ENCODE measurements around the gene KCNF1. TPM values are rescaled to one million over a fixed set of nuclear protein-coding genes. Genes with fewer than 3 reads are reported as not detected.

Gene KCNF1
- total RNA-seq, 4 donors from 2014 or later, result not detected

GRCh38 chr2:10932345-10933151, 20.8 kb downstream of the KCNF1 start:
- no peak for DNase-seq (ENCODE audit: low spot score in 2 of 2)

GRCh38 chr2:10933700-10934225, 22.0 kb downstream of the KCNF1 start:
- DNase-seq (ENCODE audit: low spot score in 2 of 2), result no peak
- H3K27me3 ChIP-seq, result peaks cover 33% of the 10 kb centered on the region
- no peak overlapping the region for H3K27ac ChIP-seq
- no peaks in the 10 kb centered on the region for H3K4me1 ChIP-seq
- no peaks in the 10 kb centered on the region for H3K9me3 ChIP-seq
- TF ChIP-seq POLR2A (IDR thresholded peaks at IDR 0.05) (no peak), POLR2AphosphoS5 (IDR thresholded peaks at IDR 0.05) (no peak), CTCF (IDR thresholded peaks at IDR 0.05) (no peak), EP300 (IDR thresholded peaks at IDR 0.05) (no peak)
- no peak overlapping the region for H3K4me3 ChIP-seq
- WGBS, result 85% methylated on average over 11 of the region's 11 CpGs
- H3K36me3 ChIP-seq, result no peaks in the 10 kb centered on the region

More at GRCh38 chr2:10932345-10933151, 20.8 kb downstream of the KCNF1 start:
- Histone ChIP-seq H3K4me3 (no peak overlapping the region), H3K36me3 (no peaks in the 10 kb centered on the region), H3K9me3 (no peaks in the 10 kb centered on the region), H3K27me3 (peaks cover 33% of the 10 kb centered on the region), H3K4me1 (no peaks in the 10 kb centered on the region), H3K27ac (no peak overlapping the region)
- TF ChIP-seq EP300 (IDR thresholded peaks at IDR 0.05) (no peak), POLR2AphosphoS5 (IDR thresholded peaks at IDR 0.05) (no peak), CTCF (IDR thresholded peaks at IDR 0.05) (no peak), POLR2A (IDR thresholded peaks at IDR 0.05) (no peak)
- WGBS, result 82% methylated on average over 11 of the region's 17 CpGs

GRCh38 chr2:10934308-10934978, 22.7 kb downstream of the KCNF1 start:
- no peaks in the 10 kb centered on the region for H3K4me1 ChIP-seq
- H3K9me3 ChIP-seq, result peaks cover 4% of the 10 kb centered on the region
- TF ChIP-seq POLR2A (IDR thresholded peaks at IDR 0.05), result no peak
- TF ChIP-seq EP300 (IDR thresholded peaks at IDR 0.05), result no peak
- TF ChIP-seq POLR2AphosphoS5 (IDR thresholded peaks at IDR 0.05), result no peak
- no peak for TF ChIP-seq CTCF (IDR thresholded peaks at IDR 0.05)
- H3K36me3 ChIP-seq, result no peaks in the 10 kb centered on the region
- no peak for DNase-seq (ENCODE audit: low spot score in 2 of 2)
- H3K27me3 ChIP-seq, result peaks cover 33% of the 10 kb centered on the region
- WGBS, result 77% methylated on average over 7 of the region's 7 CpGs
- H3K4me3 ChIP-seq, result no peak overlapping the region
- H3K27ac ChIP-seq, result no peak overlapping the region

GRCh38 chr2:10934979-10935350, 23.2 kb downstream of the KCNF1 start:
- Histone ChIP-seq H3K27me3 (peaks cover 33% of the 10 kb centered on the region), H3K27ac (no peak overlapping the region), H3K9me3 (peaks cover 6% of the 10 kb centered on the region), H3K4me1 (no peaks in the 10 kb centered on the region), H3K36me3 (no peaks in the 10 kb centered on the region), H3K4me3 (no peak overlapping the region)
- DNase-seq (ENCODE audit: low spot score in 2 of 2), result no peak
- 65% methylated on average over 13 of the region's 15 CpGs for WGBS
- TF ChIP-seq POLR2AphosphoS5 (IDR thresholded peaks at IDR 0.05), result no peak
- TF ChIP-seq EP300 (IDR thresholded peaks at IDR 0.05), result no peak
- TF ChIP-seq POLR2A (IDR thresholded peaks at IDR 0.05), result no peak
- no peak for TF ChIP-seq CTCF (IDR thresholded peaks at IDR 0.05)

- H3K27ac ChIP-seq, result no peak overlapping the region
- H3K9me3 ChIP-seq, result peaks cover 6% of the 10 kb centered on the region
- H3K4me1 ChIP-seq, result no peaks in the 10 kb centered on the region
- no peaks in the 10 kb centered on the region for H3K36me3 ChIP-seq
- H3K4me3 ChIP-seq, result no peak overlapping the region
- TF ChIP-seq POLR2AphosphoS5 (IDR thresholded peaks at IDR 0.05) (no peak), EP300 (IDR thresholded peaks at IDR 0.05) (no peak), CTCF (IDR thresholded peaks at IDR 0.05) (no peak), POLR2A (IDR thresholded peaks at IDR 0.05) (no peak)
- 87% methylated on average over 18 of the region's 18 CpGs for WGBS
- H3K27me3 ChIP-seq, result peaks cover 31% of the 10 kb centered on the region
- no peak for DNase-seq (ENCODE audit: low spot score in 2 of 2)
Measured at GRCh38 chr2:10935366-10935918, 23.7 kb downstream of the KCNF1 start.
